Activated T-helper 1 cell treated with anti-CD3 and anti-CD28 coated beads, Interleukin-12 subunit alpha, Interleukin-12 subunit beta, Interleukin-2, Interleukin-4 antibody, amounts not matched to agents 30 ng/mL and 10 ng/mL and 1 ng/mL, durations not matched to agents 14 hours and 24 hours and 36 hours (primary cell): ENCODE results near the gene MVB12A. TPM values are rescaled to one million over a fixed set of nuclear protein-coding genes. Genes with fewer than 3 reads are reported as not detected.

Experiments used
- DNase-seq: peaks from one replicate; pipeline ENCODE4 v3.0.0; 2021; ENCODE audit warnings: low spot score
- H3K27ac Mint-ChIP-seq: one replicate; pipeline ENCODE4 v1.8.0; 2021; ENCODE audit warnings: mild to moderate bottlenecking, mixed read lengths
- H3K27me3 Mint-ChIP-seq: one replicate; pipeline ENCODE4 v1.8.0; 2022; ENCODE audit warnings: mild to moderate bottlenecking, moderate library complexity, mixed read lengths; ENCODE audit not compliant: insufficient read depth
- H3K36me3 Mint-ChIP-seq: one replicate; pipeline ENCODE4 v1.8.0; 2021; ENCODE audit warnings: low read depth, mixed read lengths
- H3K4me1 Mint-ChIP-seq: one replicate; pipeline ENCODE4 v1.8.0; 2021; ENCODE audit warnings: low read depth, mixed read lengths
- H3K4me3 Mint-ChIP-seq: one replicate; pipeline ENCODE4 v1.8.0; 2021; ENCODE audit warnings: mild to moderate bottlenecking, moderate library complexity, mixed read lengths
- H3K9me3 Mint-ChIP-seq: one replicate; pipeline ENCODE4 v1.8.0; 2021; ENCODE audit warnings: mixed read lengths
- intact Hi-C: fragments of 100-400 bp; cut with micrococcal nuclease; formaldehyde crosslinking; loops from one replicate; pipeline ENCODE4 v1.15.1; 2024
- total RNA-seq: library from RNA; stranded (reverse); gene quantifications from 2 replicates; pipeline ENCODE4 v1.2.3, GENCODE V29; 2022

MVB12A gene
- total RNA-seq, 1 donor from 2014 or later: 40.8 TPM

- intact Hi-C loops: no loop called here
Observed at GRCh38 chr19:17393002-17393401, 26.8 kb upstream of the MVB12A start.

GRCh38 chr19:17393914-17394313, 25.9 kb upstream of the MVB12A start, which contains the start of gene CCDC194:
Gene CCDC194 (minus strand): TSS chr19:17394196. CDS start chr19:17394158, 38 bp downstream.
- Mint-ChIP-seq H3K36me3 (peaks cover 4% of the 10 kb centered on the region), H3K27me3 (peaks cover 11% of the 10 kb centered on the region), H3K4me3 (peak within 1 kb of the TSS; percentile 31), H3K4me1 (peaks cover 20% of the 10 kb centered on the region), H3K27ac (peak within 1 kb of the TSS; percentile 41), H3K9me3 (peaks cover 4% of the 10 kb centered on the region)
- intact Hi-C loops: no loop called here
- DNase-seq: no peak

More at GRCh38 chr19:17393002-17393401, 26.8 kb upstream of the MVB12A start:
- peaks cover 4% of the 10 kb centered on the region for H3K9me3 Mint-ChIP-seq
- peaks cover 16% of the 10 kb centered on the region for H3K27me3 Mint-ChIP-seq
- peaks cover 20% of the 10 kb centered on the region for H3K4me1 Mint-ChIP-seq
- peak overlapping the region; percentile 5 for H3K4me3 Mint-ChIP-seq
- H3K27ac Mint-ChIP-seq: no peak overlapping the region
- peaks cover 4% of the 10 kb centered on the region for H3K36me3 Mint-ChIP-seq
- no peak for DNase-seq

GRCh38 chr19:17394891-17395415, 24.9 kb upstream of the MVB12A start:
- peaks cover 3% of the 10 kb centered on the region for H3K27me3 Mint-ChIP-seq
- H3K36me3 Mint-ChIP-seq: peaks cover 4% of the 10 kb centered on the region
- DNase-seq: peak; percentile 47
- H3K9me3 Mint-ChIP-seq: no peaks in the 10 kb centered on the region
- intact Hi-C loops: loop anchor here (1.0 kb wide), 2 partner anchors 8 to 71 kb away; no protein-coding TSS in a partner anchor
- H3K4me3 Mint-ChIP-seq: peak overlapping the region; percentile 31
- peak overlapping the region; percentile 41 for H3K27ac Mint-ChIP-seq
- peaks cover 20% of the 10 kb centered on the region for H3K4me1 Mint-ChIP-seq

GRCh38 chr19:17398902-17399527, 20.8 kb upstream of the MVB12A start:
- intact Hi-C loops: no loop called here
- no peaks in the 10 kb centered on the region for H3K27me3 Mint-ChIP-seq

GRCh38 chr19:17401628-17402027, 18.2 kb upstream of the MVB12A start:
- Mint-ChIP-seq H3K4me3 (no peak overlapping the region), H3K27ac (no peak overlapping the region), H3K4me1 (peaks cover 18% of the 10 kb centered on the region), H3K9me3 (no peaks in the 10 kb centered on the region), H3K27me3 (no peaks in the 10 kb centered on the region), H3K36me3 (peaks cover 13% of the 10 kb centered on the region)
- no peak for DNase-seq
- intact Hi-C loops: loop anchor here (10.0 kb wide), 1 partner anchor 453 kb away; the partner anchor contains the start of gene RPL18A

More at GRCh38 chr19:17398902-17399527, 20.8 kb upstream of the MVB12A start:
- DNase-seq: no peak
- Mint-ChIP-seq H3K4me3 (no peak overlapping the region), H3K27ac (no peak overlapping the region), H3K36me3 (peaks cover 12% of the 10 kb centered on the region), H3K9me3 (no peaks in the 10 kb centered on the region), H3K4me1 (peaks cover 12% of the 10 kb centered on the region)

- no peak for DNase-seq
Observed at GRCh38 chr19:17402982-17403855, 16.6 kb upstream of the MVB12A start.

GRCh38 chr19:17404015-17404414, 15.8 kb upstream of the MVB12A start:
- H3K4me3 Mint-ChIP-seq: peak overlapping the region; percentile 85
- H3K27me3 Mint-ChIP-seq: no peaks in the 10 kb centered on the region
- no peak for DNase-seq
- H3K36me3 Mint-ChIP-seq: peaks cover 14% of the 10 kb centered on the region
- peak overlapping the region; percentile 40 for H3K27ac Mint-ChIP-seq
- peaks cover 32% of the 10 kb centered on the region for H3K4me1 Mint-ChIP-seq
- intact Hi-C loops: loop anchor here (10.0 kb wide), 1 partner anchor 451 kb away; the partner anchor contains the start of gene RPL18A
- no peaks in the 10 kb centered on the region for H3K9me3 Mint-ChIP-seq

More at GRCh38 chr19:17402982-17403855, 16.6 kb upstream of the MVB12A start:
- peak overlapping the region; percentile 85 for H3K4me3 Mint-ChIP-seq
- peaks cover 32% of the 10 kb centered on the region for H3K4me1 Mint-ChIP-seq
- H3K27me3 Mint-ChIP-seq: no peaks in the 10 kb centered on the region
- peaks cover 14% of the 10 kb centered on the region for H3K36me3 Mint-ChIP-seq
- no peak overlapping the region for H3K27ac Mint-ChIP-seq
- intact Hi-C loops: loop anchor here (1.0 to 10.0 kb wide), 5 partner anchors 8 to 452 kb away; partner anchors contain the start of gene RPL18A
- H3K9me3 Mint-ChIP-seq: no peaks in the 10 kb centered on the region

- no peak for DNase-seq
- H3K27me3 Mint-ChIP-seq: no peaks in the 10 kb centered on the region
- peaks cover 32% of the 10 kb centered on the region for H3K4me1 Mint-ChIP-seq
- intact Hi-C loops: loop anchor here (1.0 to 10.0 kb wide), 5 partner anchors 15 to 450 kb away; partner anchors contain the start of genes ANO8, PGLS and RPL18A
- peaks cover 14% of the 10 kb centered on the region for H3K36me3 Mint-ChIP-seq
- H3K4me3 Mint-ChIP-seq: peak overlapping the region; percentile 85
- H3K9me3 Mint-ChIP-seq: no peaks in the 10 kb centered on the region
- peak overlapping the region; percentile 89 for H3K27ac Mint-ChIP-seq
Observed at GRCh38 chr19:17404621-17405249, 15.1 kb upstream of the MVB12A start.

- H3K9me3 Mint-ChIP-seq: no peaks in the 10 kb centered on the region
Observed at GRCh38 chr19:17405250-17406045, 14.4 kb upstream of the MVB12A start, which contains the start of gene BST2. Gene BST2 (minus strand): TSS chr19:17405630. CDS start chr19:17405575, 55 bp downstream.

GRCh38 chr19:17406046-17406886, 13.6 kb upstream of the MVB12A start:
- H3K27me3 Mint-ChIP-seq: no peaks in the 10 kb centered on the region
- intact Hi-C loops: loop anchor here (5.0 to 10.0 kb wide), 3 partner anchors 46 to 449 kb away; partner anchors contain the start of genes PGLS and RPL18A
- H3K9me3 Mint-ChIP-seq: no peaks in the 10 kb centered on the region
- H3K36me3 Mint-ChIP-seq: peaks cover 11% of the 10 kb centered on the region
- no peak for DNase-seq
- peaks cover 32% of the 10 kb centered on the region for H3K4me1 Mint-ChIP-seq
- H3K4me3 Mint-ChIP-seq: peak overlapping the region; percentile 85
- H3K27ac Mint-ChIP-seq: peak overlapping the region; percentile 89

More at GRCh38 chr19:17405250-17406045, 14.4 kb upstream of the MVB12A start, which contains the start of gene BST2:
- intact Hi-C loops: loop anchor here (1.0 to 10.0 kb wide), 5 partner anchors 14 to 449 kb away; partner anchors contain the start of genes ANO8, PGLS and RPL18A
- peak; percentile 58 for DNase-seq
- H3K27me3 Mint-ChIP-seq: no peaks in the 10 kb centered on the region
- peak within 1 kb of the TSS; percentile 89 for H3K27ac Mint-ChIP-seq
- peaks cover 13% of the 10 kb centered on the region for H3K36me3 Mint-ChIP-seq
- H3K4me3 Mint-ChIP-seq: peak within 1 kb of the TSS; percentile 85
- peaks cover 32% of the 10 kb centered on the region for H3K4me1 Mint-ChIP-seq

GRCh38 chr19:17406887-17407196, 13.0 kb upstream of the MVB12A start:
- peaks cover 32% of the 10 kb centered on the region for H3K4me1 Mint-ChIP-seq
- H3K36me3 Mint-ChIP-seq: peaks cover 12% of the 10 kb centered on the region
- H3K27me3 Mint-ChIP-seq: no peaks in the 10 kb centered on the region
- DNase-seq: no peak
- peak overlapping the region; percentile 89 for H3K27ac Mint-ChIP-seq
- intact Hi-C loops: loop anchor here (5.0 to 10.0 kb wide), 3 partner anchors 45 to 448 kb away; partner anchors contain the start of genes PGLS and RPL18A
- H3K4me3 Mint-ChIP-seq: peak overlapping the region; percentile 85
- H3K9me3 Mint-ChIP-seq: no peaks in the 10 kb centered on the region
